Spleen (tissue), 7 donors: ENCODE measurements around the gene TOM1L1.

Experiments
- CTCF ChIP-seq, 11 experiments: fragments of 200-600 bp in 7 of 11; fragments of 450-650 bp in 4 of 11; sonication (generic) in 4 of 11; IDR thresholded peaks in 8 of 11; conservative IDR thresholded peaks in 3 of 11; 1 replicate in 7 of 11; 2 replicates in 4 of 11; pipeline versions ENCODE4 v1.4.0 to v1.8.0; 2016 to 2021; ENCODE audit warnings: antibody characterized with exemption in 11 of 11, inconsistent platforms in 4 of 11, mild to moderate bottlenecking in 1 of 11
- POLR2A ChIP-seq, 3 donors: fragments of 450-650 bp; IDR thresholded peaks; one replicate each; pipeline ENCODE4 v1.5.1; 2017; ENCODE audit warnings: antibody characterized with exemption in 3 of 3, mild to moderate bottlenecking in 1 of 3
- donor health status: DM: no; HTN: no; CAD: no; lungs with moderate emphysema.
- donor health status: DM: no; HTN: no; CAD: no.
- donor health status: DM: no; HTN: no; CAD: no.

GRCh38 chr17:54983260-54983659 is 82.6 kb downstream of the TOM1L1 start:
- TF ChIP-seq CTCF (IDR thresholded peaks at IDR 0.05 in 8 of 11, conservative IDR thresholded peaks at IDR 0.05 in 3 of 11) (no peak), POLR2A (IDR thresholded peaks at IDR 0.05) (no peak)
